ENCODE measurements around the gene ZNF487. TPM values are rescaled to one million over a fixed set of nuclear protein-coding genes. Genes with fewer than 3 reads are reported as not detected.
"Not testable (repeated sequence)": the region's sequence is repeated elsewhere in the genome, so short reads cannot be mapped to it uniquely, and the experiment has no call there.

The ZNF487 gene
- total and polyA plus RNA-seq, 8 donors = 0.45 to 11.0 (median 4.5) TPM

DNA sequence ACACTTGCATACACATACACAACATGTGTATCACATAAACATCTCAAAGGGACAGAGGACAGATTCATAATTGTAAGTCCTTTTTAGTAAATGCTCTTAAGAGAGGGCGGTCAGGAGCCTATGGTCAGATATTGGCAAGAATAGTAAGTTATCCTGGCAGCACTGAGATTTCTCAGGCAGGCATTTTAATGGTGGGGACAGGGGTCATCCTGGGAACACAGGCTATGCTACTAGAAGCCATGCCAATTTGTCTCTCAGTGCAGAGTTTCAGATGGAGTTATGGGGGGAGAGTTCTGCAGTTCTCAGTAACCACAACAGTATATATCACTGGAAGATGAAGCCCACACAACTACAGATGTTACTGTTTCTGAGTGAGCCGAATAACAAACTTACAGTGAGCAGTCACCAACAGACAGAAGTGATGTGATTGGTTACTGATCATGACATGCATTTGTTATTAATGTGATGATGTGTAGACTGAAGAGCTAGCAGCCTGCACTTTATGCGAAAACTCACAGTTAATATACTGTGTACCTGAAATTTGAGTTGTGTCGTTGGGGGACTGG lies 16.4 kb downstream of the ZNF487 start:
- peak overlapping the region in 2 of 5 donors; percentile 14 to 44 for H3K27ac ChIP-seq
- H3K9me3 ChIP-seq = no peaks in the 10 kb centered on the region
- H3K4me3 ChIP-seq = no peak overlapping the region
- intact Hi-C loops (cut with DNase I; ENCODE audit: low total_unique reads) = loop anchor here (5.0 kb wide), 1 partner anchor 61 kb away; no protein-coding TSS in a partner anchor
- TF ChIP-seq POLR2A (IDR thresholded peaks at IDR 0.05) = no peak
- no peak for TF ChIP-seq CTCF (IDR thresholded peaks at IDR 0.05)
- no peak for TF ChIP-seq POLR2AphosphoS5 (IDR thresholded peaks at IDR 0.05)
- no peak for TF ChIP-seq EP300 (IDR thresholded peaks at IDR 0.05)
- H3K36me3 ChIP-seq = no peaks in the 10 kb centered on the region
- peaks cover 15 to 35% (median 20%) of the 10 kb centered on the region in 4 donors for H3K4me1 ChIP-seq
- 70 to 81% (median 73%) methylated on average over 4 of the region's 4 CpGs for WGBS, 5 donors
- no peak for DNase-seq
- no peaks in the 10 kb centered on the region for H3K27me3 ChIP-seq

GRCh38 chr10:43454025-43454424 lies 17.1 kb downstream of the ZNF487 start:
- DNase-seq = not testable (repeated sequence)

GRCh38 chr10:43456561-43456960 lies 19.6 kb downstream of the ZNF487 start:
- DNase-seq; H3K27me3 ChIP-seq; H3K36me3 ChIP-seq; H3K9me3 ChIP-seq; intact Hi-C loops (cut with DNase I; ENCODE audit: low total_unique reads): not testable (repeated sequence)
- 93 to 98% (median 97%) methylated on average over 15 of the region's 15 CpGs for WGBS, 5 donors
- H3K4me3 ChIP-seq = peak overlapping the region in 1 of 4 donors; percentile 55
- H3K4me1 ChIP-seq = peaks cover 15 to 34% (median 20%) of the 10 kb centered on the region in 4 donors
- peak overlapping the region; percentile 77 to 91 (median 90) for H3K27ac ChIP-seq

More at GRCh38 chr10:43454025-43454424, 17.1 kb downstream of the ZNF487 start:
- intact Hi-C loops (cut with DNase I; ENCODE audit: low total_unique reads) = loop anchor here (5.0 kb wide), 1 partner anchor 62 kb away; no protein-coding TSS in a partner anchor
- not testable (repeated sequence) for H3K36me3 ChIP-seq, H3K4me3 ChIP-seq, H3K9me3 ChIP-seq, H3K27me3 ChIP-seq
- H3K4me1 ChIP-seq = peaks cover 15 to 35% (median 20%) of the 10 kb centered on the region in 4 donors
- peak overlapping the region in 4 of 5 donors; percentile 90 to 91 (median 90) for H3K27ac ChIP-seq
- 65 to 83% (median 75%) methylated on average over 9 of the region's 9 CpGs for WGBS, 5 donors

DNA sequence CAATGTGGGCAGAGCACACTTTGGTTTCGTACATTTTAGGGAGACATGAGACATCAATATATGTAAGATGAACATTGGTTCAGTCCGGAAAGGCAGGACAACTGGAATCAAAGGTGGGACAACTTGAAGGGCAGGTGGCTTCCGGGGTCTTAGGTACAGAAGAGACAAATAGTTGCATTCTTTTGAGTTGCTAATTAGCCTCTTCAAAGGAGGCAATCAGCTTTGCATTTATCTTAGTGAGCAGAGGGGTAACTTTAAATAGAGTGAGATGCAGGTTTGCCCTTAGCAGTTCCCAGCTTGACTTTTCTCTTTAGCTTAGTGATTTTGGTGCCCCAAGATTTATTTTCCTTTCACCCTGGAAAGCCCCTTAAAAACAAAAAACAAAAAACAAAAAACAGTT lies 21.3 kb downstream of the ZNF487 start:
- no peaks in the 10 kb centered on the region for H3K36me3 ChIP-seq
- intact Hi-C loops (cut with DNase I; ENCODE audit: low total_unique reads) = no loop called here
- no peak overlapping the region for H3K27ac ChIP-seq
- no peaks in the 10 kb centered on the region for H3K27me3 ChIP-seq
- H3K4me3 ChIP-seq = no peak overlapping the region
- no peak for TF ChIP-seq EP300 (IDR thresholded peaks at IDR 0.05)
- no peak for TF ChIP-seq POLR2AphosphoS5 (IDR thresholded peaks at IDR 0.05)
- no peak for TF ChIP-seq CTCF (IDR thresholded peaks at IDR 0.05)
- TF ChIP-seq POLR2A (IDR thresholded peaks at IDR 0.05) = no peak
- WGBS, 5 donors = 74 to 84% (median 80%) methylated on average over 3 of the region's 3 CpGs
- no peak for DNase-seq
- H3K4me1 ChIP-seq = peaks cover 16 to 25% (median 20%) of the 10 kb centered on the region in 4 donors
- no peaks in the 10 kb centered on the region for H3K9me3 ChIP-seq

- Histone ChIP-seq H3K4me1 (peaks cover 0 to 4% (median 2%) of the 10 kb centered on the region in 4 donors), H3K9me3 (no peaks in the 10 kb centered on the region), H3K27me3 (no peaks in the 10 kb centered on the region), H3K4me3 (peak overlapping the region in 1 of 4 donors; percentile 34), H3K36me3 (no peaks in the 10 kb centered on the region), H3K27ac (no peak overlapping the region)
- 20 to 38% (median 29%) methylated on average over 5 of the region's 5 CpGs for WGBS, 5 donors
- TF ChIP-seq CTCF (IDR thresholded peaks at IDR 0.05) = peak in 5 of 7 experiments; percentile 49 to 77 (median 67)
- no peak for TF ChIP-seq POLR2AphosphoS5 (IDR thresholded peaks at IDR 0.05)
- intact Hi-C loops (cut with DNase I; ENCODE audit: low total_unique reads) = loop anchor here (5.0 to 10.0 kb wide), 2 partner anchors 103 to 165 kb away; no protein-coding TSS in a partner anchor
- DNase-seq = peak in 1 of 2 donors; percentile 92
These were observed 25.0 kb downstream of the ZNF487 start for GRCh38 chr10:43461950-43462349.

DNA sequence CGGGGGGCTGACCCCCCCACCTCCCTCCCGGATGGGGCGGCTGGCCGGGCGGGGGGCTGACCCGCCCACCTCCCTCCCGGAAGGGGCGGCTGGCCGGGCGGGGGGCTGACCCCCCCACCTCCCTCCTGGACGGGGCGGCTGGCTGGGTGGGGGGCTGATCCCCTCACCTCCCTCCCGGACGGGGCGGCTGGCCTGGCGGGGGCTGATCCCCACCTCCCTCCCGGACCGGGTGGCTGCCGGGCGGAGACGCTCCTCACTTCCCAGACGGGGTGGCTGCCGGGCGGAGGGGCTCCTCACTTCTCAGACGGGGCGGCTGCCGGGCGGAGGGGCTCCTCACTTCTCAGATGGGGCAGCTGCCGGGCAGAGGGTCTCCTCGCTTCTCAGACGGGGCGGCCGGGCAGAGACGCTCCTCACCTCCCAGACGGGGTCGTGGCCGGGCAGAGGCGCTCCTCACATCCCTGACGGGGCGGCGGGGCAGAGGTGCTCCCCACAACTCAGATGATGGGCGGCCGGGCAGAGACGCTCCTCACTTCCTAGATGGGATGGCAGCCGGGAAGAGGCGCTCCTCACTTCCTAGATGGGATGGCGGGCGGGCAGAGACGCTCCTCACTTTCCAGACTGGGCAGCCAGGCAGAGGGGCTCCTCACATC lies 28.3 kb downstream of the ZNF487 start:
- WGBS, 5 donors = 93 to 96% (median 94%) methylated on average over 14 to 44 of the region's 49 CpGs
- H3K4me1 ChIP-seq = not testable (repeated sequence)

GRCh38 chr10:43465736-43466120 lies 28.8 kb downstream of the ZNF487 start:
- H3K4me1 ChIP-seq, H3K9me3 ChIP-seq, H3K27ac ChIP-seq, DNase-seq, H3K27me3 ChIP-seq, H3K4me3 ChIP-seq, H3K36me3 ChIP-seq: not testable (repeated sequence)
- WGBS, 5 donors = 96 to 97% (median 97%) methylated on average over 12 to 24 of the region's 24 CpGs
- intact Hi-C loops (cut with DNase I; ENCODE audit: low total_unique reads) = loop anchor here (10.0 kb wide), 1 partner anchor 99 kb away; no protein-coding TSS in a partner anchor

More for the DNA sequence above, 28.3 kb downstream of the ZNF487 start:
- intact Hi-C loops (cut with DNase I; ENCODE audit: low total_unique reads) = loop anchor here (10.0 kb wide), 1 partner anchor 100 kb away; no protein-coding TSS in a partner anchor
- H3K9me3 ChIP-seq, H3K36me3 ChIP-seq, H3K27ac ChIP-seq, H3K4me3 ChIP-seq, H3K27me3 ChIP-seq, DNase-seq: not testable (repeated sequence)
